Measurements from ENCODE around the gene RHBDF1.
"Not testable (repeated sequence)": the region's sequence is repeated elsewhere in the genome, so short reads cannot be mapped to it uniquely, and the experiment has no call there.

Gene RHBDF1

DNA sequence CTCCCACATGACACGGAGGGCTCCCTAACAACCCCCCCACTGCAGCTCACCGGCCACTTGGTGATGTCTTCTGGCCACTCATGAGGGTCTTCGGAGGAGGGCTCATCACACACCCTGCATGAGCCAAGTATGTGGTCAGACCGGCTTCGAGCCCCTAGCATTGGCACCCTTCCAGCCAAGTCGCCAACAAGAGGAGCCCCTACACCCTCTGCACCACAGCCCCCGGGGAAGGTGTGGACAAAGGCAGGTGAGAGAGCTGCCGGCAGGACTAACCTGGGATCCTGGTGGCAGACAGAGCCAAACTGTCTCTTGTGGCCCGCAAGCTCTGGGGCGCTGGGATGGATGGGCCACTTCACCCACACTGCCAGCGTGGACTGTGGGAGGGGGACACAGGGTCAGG, 12.3 kb downstream of the RHBDF1 start:
- H3K4me1 Mint-ChIP-seq = no peaks in the 10 kb centered on the region
- DNase-seq (ENCODE audit: low spot score in 2 of 2) = no peak
- peaks cover 18% of the 10 kb centered on the region for H3K36me3 Mint-ChIP-seq
- H3K9me3 Mint-ChIP-seq = no peaks in the 10 kb centered on the region
- no peak for ATAC-seq
- H3K27ac Mint-ChIP-seq = no peak overlapping the region
- H3K4me3 Mint-ChIP-seq = no peak overlapping the region

DNA sequence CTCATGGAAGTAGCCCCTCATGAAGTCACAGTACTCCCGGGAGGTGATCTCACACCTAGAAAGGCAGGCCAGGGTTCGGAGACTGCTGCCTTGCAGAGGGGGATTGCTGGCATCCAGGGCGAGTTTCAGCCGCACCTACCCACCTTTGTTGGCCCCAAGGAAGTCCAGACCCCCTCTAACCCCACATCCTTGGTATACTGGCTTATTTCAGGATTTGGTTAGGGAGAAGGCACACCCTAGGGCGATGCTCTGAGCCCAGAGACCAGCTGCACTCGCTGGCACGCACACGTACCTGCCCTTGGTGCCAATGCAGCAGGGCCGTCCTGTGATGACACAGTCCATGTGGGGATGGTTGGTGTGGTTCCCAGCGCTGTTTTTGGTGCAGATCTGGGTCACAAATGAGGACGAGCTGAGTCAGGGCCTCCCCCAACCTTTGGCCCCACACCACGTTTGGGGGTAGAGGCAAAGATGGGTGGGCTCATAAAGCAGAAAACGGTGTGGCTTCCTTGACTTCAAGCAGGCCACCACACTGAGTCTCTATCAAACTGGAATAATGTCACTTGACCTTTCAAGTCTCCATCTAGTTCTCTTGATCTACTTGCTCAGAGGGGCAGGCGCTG, 12.9 kb downstream of the RHBDF1 start:
- Mint-ChIP-seq H3K9me3 (no peaks in the 10 kb centered on the region), H3K27ac (no peak overlapping the region), H3K36me3 (peaks cover 24% of the 10 kb centered on the region), H3K4me3 (no peak overlapping the region), H3K4me1 (no peaks in the 10 kb centered on the region)
- ATAC-seq = no peak
- DNase-seq (ENCODE audit: low spot score in 2 of 2) = no peak

DNA sequence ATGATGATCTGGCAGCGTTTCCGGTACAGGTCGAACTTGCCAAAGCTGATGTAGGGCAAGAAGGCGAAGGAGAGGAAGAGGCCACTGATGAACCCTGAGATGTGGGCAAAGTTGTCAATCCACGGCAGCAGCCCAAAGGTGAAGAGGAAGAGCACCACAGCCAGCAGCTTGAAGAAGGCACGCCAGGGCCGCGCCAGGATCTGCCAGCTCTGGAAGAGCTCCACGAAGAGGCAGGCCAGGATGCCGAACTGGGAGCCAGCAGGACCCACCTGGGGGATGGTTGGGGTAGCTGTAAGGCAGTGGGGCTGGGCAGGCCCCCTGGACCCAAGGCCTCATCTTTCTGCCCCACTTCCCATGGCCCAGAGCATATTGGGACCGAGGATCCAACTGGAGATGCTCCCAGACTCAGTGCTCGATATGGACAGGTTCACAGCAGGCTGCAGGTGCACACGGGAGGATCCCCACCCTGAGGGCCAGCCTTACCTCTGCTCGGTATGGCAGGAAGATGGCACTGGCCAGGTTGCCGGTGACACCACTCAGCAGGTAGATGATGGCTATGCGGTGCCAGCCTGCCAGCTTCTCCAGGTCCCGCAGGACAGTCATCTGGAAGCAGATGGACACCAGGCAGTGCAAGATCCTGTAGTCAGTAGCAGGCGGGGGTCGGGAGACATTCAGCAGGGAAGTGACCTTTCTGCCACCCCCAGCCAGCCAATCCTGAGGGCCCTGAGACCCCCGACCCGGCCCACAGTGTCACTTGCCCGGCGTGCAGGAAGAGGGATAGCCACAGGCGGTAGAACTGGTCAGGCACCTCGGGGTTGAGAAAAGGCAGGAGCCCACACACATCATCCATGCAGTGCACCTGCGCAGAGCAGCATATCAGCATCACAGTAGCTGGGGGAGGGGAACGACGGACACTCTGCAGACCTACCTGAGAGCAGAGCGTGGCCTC, 13.7 kb downstream of the RHBDF1 start:
- peak overlapping the region; percentile 40 for H3K27ac Mint-ChIP-seq
- H3K9me3 Mint-ChIP-seq = no peaks in the 10 kb centered on the region
- peaks cover 24% of the 10 kb centered on the region for H3K36me3 Mint-ChIP-seq
- no peak overlapping the region for H3K4me3 Mint-ChIP-seq
- peaks cover 7% of the 10 kb centered on the region for H3K4me1 Mint-ChIP-seq
- no peak for ATAC-seq
- DNase-seq (ENCODE audit: low spot score in 2 of 2) = no peak

DNA sequence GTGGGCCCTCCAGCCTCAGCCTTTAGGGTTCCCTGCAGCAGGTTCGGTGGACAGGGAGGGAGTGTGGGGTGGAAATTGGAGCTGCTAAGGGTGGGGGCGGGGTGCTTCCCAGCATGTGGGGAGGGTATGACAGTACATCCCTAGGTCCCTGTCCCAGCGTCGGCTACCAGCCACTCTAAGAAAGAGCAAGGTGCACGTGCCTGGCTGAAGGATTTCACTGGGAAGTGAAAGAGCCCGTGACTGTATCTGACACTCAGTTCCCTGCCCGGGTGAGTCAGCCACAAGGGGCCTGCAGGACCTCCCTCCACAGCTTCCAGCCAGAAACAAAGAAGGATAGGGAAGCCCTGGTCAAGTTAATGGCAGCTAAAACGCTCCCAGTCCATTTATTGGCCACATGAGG, 14.7 kb downstream of the RHBDF1 start:
- ATAC-seq = no peak
- Mint-ChIP-seq H3K4me3 (no peak overlapping the region), H3K4me1 (peaks cover 15% of the 10 kb centered on the region), H3K27ac (no peak overlapping the region), H3K9me3 (no peaks in the 10 kb centered on the region), H3K36me3 (peaks cover 34% of the 10 kb centered on the region)
- no peak for DNase-seq (ENCODE audit: low spot score in 2 of 2)

DNA sequence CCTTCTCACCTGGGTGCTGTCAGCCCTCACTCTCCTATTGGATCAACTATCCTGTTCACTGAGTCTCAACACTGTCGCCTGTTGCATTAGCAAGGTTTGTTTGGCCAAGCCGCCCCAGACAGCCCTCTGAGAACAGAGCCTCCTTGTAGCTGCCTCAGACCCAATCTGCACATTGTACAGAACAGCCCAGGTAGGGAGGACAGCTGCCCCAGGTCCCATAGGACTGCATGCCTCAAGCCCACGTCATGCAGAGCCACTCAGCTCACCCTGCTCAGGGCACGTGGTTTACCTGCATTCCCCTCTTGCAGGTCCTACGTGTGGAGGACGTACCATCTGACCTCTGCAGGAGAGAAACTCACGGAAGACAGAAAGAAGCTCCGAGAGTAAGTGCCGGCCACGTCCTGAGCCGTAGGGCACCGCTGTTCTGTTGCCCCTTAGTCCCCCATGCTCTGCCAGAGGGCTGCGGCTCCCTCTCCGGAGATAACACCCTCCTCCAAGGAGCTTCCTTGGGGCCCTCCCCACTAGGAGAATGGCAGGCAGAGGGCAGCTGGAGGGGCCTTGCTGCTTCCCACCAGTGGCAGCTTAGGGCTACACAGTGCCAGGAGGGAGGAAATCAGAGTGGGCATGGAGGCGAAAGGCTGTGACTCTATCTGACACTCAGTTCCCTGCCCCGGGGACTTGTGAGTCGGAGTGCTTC, 16.1 kb downstream of the RHBDF1 start:
- Mint-ChIP-seq H3K9me3 (no peaks in the 10 kb centered on the region), H3K4me3 (no peak overlapping the region), H3K27ac (no peak overlapping the region), H3K36me3 (peaks cover 46% of the 10 kb centered on the region), H3K4me1 (peaks cover 24% of the 10 kb centered on the region)
- DNase-seq (ENCODE audit: low spot score in 2 of 2) (no peak), ATAC-seq (no peak)

DNA sequence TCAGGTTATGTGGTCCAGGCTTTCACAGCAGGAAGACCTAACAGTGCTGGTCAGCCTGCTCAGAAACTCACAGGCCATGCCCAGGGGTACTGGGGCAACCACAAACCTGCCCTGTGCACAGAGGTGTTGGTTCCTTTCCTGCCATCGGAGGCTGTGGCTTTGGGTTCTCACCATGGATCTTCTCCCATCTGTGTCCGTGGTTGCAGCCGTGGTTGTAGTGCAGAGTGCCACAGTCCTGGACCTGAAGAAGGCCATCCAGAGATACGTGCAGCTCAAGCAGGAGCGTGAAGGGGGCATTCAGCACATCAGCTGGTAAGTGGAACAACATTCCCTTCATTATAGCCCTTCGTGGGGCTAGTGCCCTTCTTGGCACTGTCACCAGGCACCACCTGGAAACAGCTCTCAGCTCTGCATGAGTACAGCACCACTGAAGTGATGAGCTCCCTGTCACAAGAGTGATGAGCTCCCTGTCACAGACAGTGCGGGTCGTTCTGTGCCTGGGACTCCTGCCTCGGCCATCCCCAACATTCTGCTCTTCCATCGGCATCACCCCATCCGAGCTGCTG, 16.8 kb downstream of the RHBDF1 start:
- Mint-ChIP-seq H3K36me3 (peaks cover 53% of the 10 kb centered on the region), H3K4me3 (peak overlapping the region; percentile 99), H3K27ac (no peak overlapping the region), H3K4me1 (peaks cover 31% of the 10 kb centered on the region), H3K9me3 (no peaks in the 10 kb centered on the region)
- DNase-seq (ENCODE audit: low spot score in 2 of 2) (no peak), ATAC-seq (no peak)

DNA sequence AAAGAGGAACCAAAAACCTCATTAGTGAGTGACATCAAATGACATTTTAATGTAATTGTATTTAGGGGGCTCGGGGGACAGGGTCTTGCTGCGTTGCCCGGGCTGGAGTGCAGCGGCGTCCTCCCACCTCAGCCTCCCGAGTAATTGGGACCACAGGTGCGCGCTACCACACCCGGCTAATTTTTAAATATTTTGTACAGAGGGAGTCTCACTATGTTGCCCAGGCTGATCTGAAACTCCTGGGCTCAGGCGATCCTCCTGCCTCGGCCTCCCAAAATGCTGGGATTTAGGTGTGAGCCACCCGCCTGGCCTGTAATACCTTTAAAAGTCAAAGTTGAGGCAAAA, 18.2 kb downstream of the RHBDF1 start:
- peaks cover 67% of the 10 kb centered on the region for H3K36me3 Mint-ChIP-seq
- peak overlapping the region; percentile 99 for H3K4me3 Mint-ChIP-seq
- ATAC-seq (no peak), DNase-seq (ENCODE audit: low spot score in 2 of 2) (no peak)
- H3K9me3 Mint-ChIP-seq = no peaks in the 10 kb centered on the region
- peaks cover 38% of the 10 kb centered on the region for H3K4me1 Mint-ChIP-seq
- H3K27ac Mint-ChIP-seq = peak overlapping the region; percentile 90

DNA sequence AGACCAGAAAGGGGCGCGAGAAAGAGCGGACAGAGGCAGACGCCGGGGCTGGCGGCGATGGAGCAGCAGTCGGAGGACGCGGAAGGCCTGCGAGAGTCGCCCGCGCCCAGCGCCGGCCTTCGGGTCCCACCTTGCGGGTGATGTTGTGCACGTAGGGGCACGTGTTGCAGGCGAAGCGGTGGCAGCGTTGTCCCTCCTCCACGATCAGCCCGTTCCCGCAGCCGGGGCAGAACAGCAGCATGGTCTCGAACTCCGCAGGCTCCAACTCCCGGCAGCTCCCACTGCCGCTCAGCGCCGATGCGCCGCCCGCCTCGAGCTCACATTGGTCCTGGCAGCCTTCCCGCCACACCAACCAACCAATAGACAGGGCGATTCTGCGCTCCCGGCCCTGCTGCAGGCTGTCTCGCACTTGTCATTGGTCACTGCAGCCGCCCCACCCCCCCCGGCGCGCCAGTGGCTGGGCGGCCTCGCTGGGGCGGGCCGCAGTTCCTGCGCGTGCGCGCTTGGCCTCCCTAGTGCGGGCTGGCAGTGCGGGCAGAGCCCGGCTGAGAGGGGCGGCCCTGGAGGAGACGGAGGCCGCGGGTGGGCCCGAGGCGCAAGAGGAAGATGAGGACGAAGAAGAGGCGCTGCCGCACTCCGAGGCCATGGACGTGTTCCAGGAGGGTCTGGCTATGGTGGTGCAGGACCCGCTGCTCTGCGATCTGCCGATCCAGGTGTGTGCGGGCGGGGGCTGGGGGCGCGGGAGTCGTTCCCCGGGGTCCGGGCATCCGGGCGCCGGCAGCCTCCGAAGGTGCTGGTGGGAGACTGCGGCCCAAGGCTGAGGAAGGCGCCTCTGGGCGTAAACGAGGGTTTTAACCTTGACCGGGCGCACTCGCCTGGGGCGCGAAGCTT, 18.8 kb downstream of the RHBDF1 start, which contains the start of the genes POLR3K and SNRNP25:
POLR3K (minus strand) TSS at position 263 of the 891 bp plus-strand sequence; CDS start at position 241, 22 bp downstream.
SNRNP25 (plus strand) TSS at position 483 of the 891 bp plus-strand sequence; CDS start at position 672, 189 bp downstream.
- no peaks in the 10 kb centered on the region for H3K9me3 Mint-ChIP-seq
- peak; percentile 88 to 95 for DNase-seq (ENCODE audit: low spot score in 2 of 2)
- H3K4me1 Mint-ChIP-seq = peaks cover 38% of the 10 kb centered on the region

DNA sequence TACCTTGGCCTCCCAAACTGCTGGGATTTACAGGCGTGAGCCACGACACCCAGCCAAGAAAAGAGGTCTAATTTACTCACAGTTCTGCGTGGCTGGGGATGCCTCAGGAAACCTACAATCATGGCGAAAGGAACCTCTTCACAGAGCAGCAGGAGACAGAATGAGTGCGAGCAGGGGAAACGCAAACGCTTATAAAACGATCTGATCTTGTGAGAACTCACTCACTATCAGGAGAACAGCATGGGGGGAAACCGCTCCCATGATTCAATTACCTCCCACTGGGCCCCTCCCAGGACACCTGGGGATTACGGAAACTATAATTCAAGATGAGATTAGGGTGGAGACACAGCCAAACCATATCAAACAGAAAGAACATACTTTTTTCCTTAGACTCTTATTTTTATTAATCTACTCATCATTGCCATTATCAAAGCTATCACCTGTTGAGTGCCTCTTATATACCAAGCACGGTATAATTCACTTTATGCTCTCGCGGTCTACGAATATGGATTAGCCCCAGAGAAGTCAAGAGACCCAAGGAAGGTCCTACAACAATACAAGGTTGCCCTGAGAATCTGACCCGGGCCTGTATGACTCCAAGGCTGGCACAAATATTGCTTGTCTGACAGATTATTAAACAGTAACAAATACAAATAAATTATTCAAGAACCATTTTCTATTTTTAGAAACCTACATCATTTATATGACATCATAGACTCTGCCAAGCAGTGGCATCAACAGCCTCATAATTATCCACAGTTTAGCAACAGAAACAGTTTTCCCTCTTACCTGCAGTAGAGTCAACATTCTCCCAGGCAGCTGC, 21.5 kb downstream of the RHBDF1 start:
- Mint-ChIP-seq H3K4me1 (peaks cover 38% of the 10 kb centered on the region), H3K36me3 (peaks cover 85% of the 10 kb centered on the region), H3K4me3 (peak overlapping the region; percentile 99), H3K9me3 (no peaks in the 10 kb centered on the region), H3K27ac (no peak overlapping the region)
- DNase-seq (ENCODE audit: low spot score in 2 of 2) = no peak
- ATAC-seq = no peak

More for the DNA sequence above, 18.8 kb downstream of the RHBDF1 start, which contains the start of the genes POLR3K and SNRNP25:
- Mint-ChIP-seq H3K27ac (peak within 1 kb of the TSS; percentile 90), H3K4me3 (peak within 1 kb of the TSS; percentile 99), H3K36me3 (peaks cover 74% of the 10 kb centered on the region)
- peak; percentile 97 for ATAC-seq

DNA sequence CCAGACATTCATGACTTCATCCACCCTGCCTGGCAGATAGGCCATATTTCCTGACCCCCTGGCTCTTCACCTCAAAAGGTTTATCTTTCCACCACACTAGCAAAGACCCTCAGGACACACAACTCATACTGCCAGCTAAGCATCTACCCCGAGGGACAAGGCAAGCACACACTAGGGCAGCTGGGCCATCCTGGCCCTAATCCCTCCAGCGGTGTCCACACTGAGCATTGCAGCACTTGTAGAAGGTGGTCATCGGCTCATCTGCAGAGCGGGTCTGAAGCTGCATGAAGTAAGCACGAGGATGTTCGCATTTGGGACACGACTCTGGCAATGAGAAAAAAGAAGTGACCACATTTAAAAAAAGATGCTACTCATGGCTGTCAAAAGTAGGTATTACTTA, 25.2 kb downstream of the RHBDF1 start:
- ATAC-seq (no peak), DNase-seq (ENCODE audit: low spot score in 2 of 2) (no peak)
- no peaks in the 10 kb centered on the region for H3K9me3 Mint-ChIP-seq
- H3K4me3 Mint-ChIP-seq = no peak overlapping the region
- H3K36me3 Mint-ChIP-seq = peaks cover 98% of the 10 kb centered on the region
- H3K4me1 Mint-ChIP-seq = peaks cover 38% of the 10 kb centered on the region
- no peak overlapping the region for H3K27ac Mint-ChIP-seq

DNA sequence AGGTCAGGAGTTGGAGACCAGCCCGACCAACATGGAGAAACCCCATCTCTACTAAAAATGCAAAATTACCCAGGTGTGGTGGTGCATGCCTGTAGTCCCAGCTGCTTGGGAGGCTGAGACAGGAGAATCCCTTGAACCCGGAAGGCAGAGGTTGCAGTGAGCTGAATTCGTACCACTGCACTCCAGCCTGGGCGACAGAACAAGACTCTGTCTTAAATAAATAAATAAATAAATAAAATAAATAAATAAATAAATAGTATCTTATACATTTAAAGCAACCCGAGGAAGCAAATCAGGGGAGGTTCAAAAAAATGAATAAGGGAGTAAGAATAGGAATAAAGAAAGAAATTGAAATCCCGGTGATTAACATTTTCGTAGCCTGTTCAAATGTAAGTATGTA, 25.9 kb downstream of the RHBDF1 start:
- not testable (repeated sequence) for DNase-seq (ENCODE audit: low spot score in 2 of 2); H3K4me3 Mint-ChIP-seq; ATAC-seq; H3K9me3 Mint-ChIP-seq; H3K27ac Mint-ChIP-seq
- Mint-ChIP-seq H3K36me3 (peaks cover 100% of the 10 kb centered on the region), H3K4me1 (peaks cover 39% of the 10 kb centered on the region)

DNA sequence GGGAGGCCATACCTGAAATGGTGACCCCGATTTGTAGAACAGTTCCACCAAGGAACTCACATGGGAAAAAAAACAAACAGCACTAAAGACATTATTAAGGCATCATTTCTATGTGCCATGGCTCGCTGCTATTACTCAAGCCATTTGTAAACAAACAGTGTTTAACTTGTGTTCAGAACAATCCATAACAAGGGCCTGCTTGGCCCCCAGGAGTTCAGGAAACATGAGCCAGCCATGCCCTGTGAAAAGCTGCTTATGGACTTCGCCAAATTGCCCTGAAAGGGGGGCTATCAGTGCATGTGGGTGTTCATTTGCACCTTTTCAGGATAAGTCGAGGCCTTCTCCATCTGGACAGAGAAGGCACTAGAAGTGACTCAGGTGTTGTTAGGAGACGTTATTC, 27.0 kb downstream of the RHBDF1 start:
- H3K9me3 Mint-ChIP-seq = no peaks in the 10 kb centered on the region
- ATAC-seq (no peak), DNase-seq (ENCODE audit: low spot score in 2 of 2) (no peak)
- H3K36me3 Mint-ChIP-seq = peaks cover 96% of the 10 kb centered on the region
- no peak overlapping the region for H3K4me3 Mint-ChIP-seq
- H3K27ac Mint-ChIP-seq = no peak overlapping the region
- peaks cover 32% of the 10 kb centered on the region for H3K4me1 Mint-ChIP-seq

DNA sequence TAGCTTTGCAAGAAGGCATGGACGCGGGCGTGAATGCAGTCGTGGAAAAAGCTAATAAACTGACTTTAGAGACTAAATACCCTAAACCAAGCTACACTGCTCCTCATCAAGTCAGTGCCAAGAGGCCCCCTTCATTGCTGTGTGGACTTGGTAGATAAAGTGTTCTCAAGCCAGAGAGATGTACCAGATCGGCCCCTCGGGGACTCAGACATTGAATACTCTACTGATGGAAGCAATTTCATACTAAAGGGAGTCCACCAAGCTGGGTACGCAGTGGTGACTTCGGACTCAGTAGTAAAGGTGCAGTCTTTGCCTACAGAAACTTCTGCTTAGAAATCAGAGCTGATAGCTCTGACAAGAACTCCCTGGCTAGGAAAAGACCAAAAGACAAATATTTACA, 27.8 kb downstream of the RHBDF1 start:
- H3K4me1 Mint-ChIP-seq = peaks cover 28% of the 10 kb centered on the region
- no peak overlapping the region for H3K4me3 Mint-ChIP-seq
- H3K9me3 Mint-ChIP-seq = no peaks in the 10 kb centered on the region
- ATAC-seq (no peak), DNase-seq (ENCODE audit: low spot score in 2 of 2) (no peak)
- H3K36me3 Mint-ChIP-seq = peaks cover 96% of the 10 kb centered on the region
- H3K27ac Mint-ChIP-seq = no peak overlapping the region

DNA sequence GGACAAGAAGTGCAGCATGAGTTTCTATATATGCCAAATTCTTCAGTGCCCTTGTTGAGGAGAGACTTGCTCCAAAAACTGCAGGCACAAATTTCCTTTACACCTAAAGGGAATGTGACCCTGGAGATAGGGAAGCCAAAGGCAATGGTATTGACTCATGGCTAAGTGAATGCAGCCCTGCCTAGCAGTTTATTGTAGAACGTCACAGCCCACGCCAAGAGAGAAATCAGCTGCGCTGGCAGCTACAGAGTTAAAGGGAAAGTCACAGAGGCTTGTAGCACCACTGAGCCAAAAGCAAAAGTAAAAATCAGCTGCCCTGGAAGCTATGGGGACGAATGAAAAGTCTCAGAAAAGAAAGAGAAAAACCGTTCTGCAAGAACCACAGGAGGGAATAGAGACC, 29.1 kb downstream of the RHBDF1 start:
- ATAC-seq = no peak
- peaks cover 88% of the 10 kb centered on the region for H3K36me3 Mint-ChIP-seq
- no peaks in the 10 kb centered on the region for H3K9me3 Mint-ChIP-seq
- peak overlapping the region; percentile 36 for H3K27ac Mint-ChIP-seq
- DNase-seq (ENCODE audit: low spot score in 2 of 2) = no peak
- H3K4me3 Mint-ChIP-seq = no peak overlapping the region
- H3K4me1 Mint-ChIP-seq = peaks cover 40% of the 10 kb centered on the region
